ENCODE data around the gene GSTT2. TPM values are rescaled to one million over a fixed set of nuclear protein-coding genes. Genes with fewer than 3 reads are reported as not detected.

Gene GSTT2
- total and polyA plus RNA-seq, 10 of the 15 experiments (the other 5 are each of a cell fraction or from before 2014, with no cell fraction given): not detected

DNA sequence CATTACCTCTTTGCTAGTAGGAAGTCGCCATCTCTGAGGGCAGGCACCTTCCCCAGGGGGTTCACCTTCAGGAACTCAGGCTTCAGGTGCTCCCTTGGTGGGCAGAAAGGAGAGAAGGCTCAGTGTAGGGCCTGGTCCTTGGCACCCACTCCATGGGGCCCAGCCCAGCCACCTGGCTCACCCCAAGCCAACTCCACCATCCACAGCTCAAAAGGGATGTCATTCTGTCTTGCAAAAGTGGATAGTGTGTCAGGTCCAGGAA lies 28.0 kb downstream of the GSTT2 start:
- no peak overlapping the region for H3K4me2 ChIP-seq (ENCODE audit: control insufficient read depth, insufficient read depth)
- peaks cover 18% of the 10 kb centered on the region for H3K79me2 ChIP-seq (ENCODE audit: control insufficient read depth, insufficient read depth, low read length)
- TF ChIP-seq SMAD5 (IDR thresholded peaks at IDR 0.05; ENCODE audit: low read depth) (no peak), CBX5 (IDR thresholded peaks at IDR 0.05; ENCODE audit: low read depth) (no peak), RBBP5 (conservative IDR thresholded peaks at IDR 0.05) (no peak), MYB (IDR thresholded peaks at IDR 0.05; ENCODE audit: borderline replicate concordance, low read depth, low read length) (no peak), SPI1 (IDR thresholded peaks at IDR 0.05; ENCODE audit: borderline replicate concordance, insufficient read depth, low read depth, low read length) (no peak), RELA (IDR thresholded peaks at IDR 0.05; ENCODE audit: borderline replicate concordance, partially characterized antibody) (no peak), IRF4 (IDR thresholded peaks at IDR 0.05; ENCODE audit: low read depth, low read length) (no peak), CHD4 (IDR thresholded peaks at IDR 0.05) (no peak), SREBF1 (IDR thresholded peaks at IDR 0.05; ENCODE audit: low read length) (no peak), BMI1 (IDR thresholded peaks at IDR 0.05; ENCODE audit: borderline replicate concordance) (no peak), JUNB (IDR thresholded peaks at IDR 0.05) (no peak)
- TF ChIP-seq, protein P1, sequence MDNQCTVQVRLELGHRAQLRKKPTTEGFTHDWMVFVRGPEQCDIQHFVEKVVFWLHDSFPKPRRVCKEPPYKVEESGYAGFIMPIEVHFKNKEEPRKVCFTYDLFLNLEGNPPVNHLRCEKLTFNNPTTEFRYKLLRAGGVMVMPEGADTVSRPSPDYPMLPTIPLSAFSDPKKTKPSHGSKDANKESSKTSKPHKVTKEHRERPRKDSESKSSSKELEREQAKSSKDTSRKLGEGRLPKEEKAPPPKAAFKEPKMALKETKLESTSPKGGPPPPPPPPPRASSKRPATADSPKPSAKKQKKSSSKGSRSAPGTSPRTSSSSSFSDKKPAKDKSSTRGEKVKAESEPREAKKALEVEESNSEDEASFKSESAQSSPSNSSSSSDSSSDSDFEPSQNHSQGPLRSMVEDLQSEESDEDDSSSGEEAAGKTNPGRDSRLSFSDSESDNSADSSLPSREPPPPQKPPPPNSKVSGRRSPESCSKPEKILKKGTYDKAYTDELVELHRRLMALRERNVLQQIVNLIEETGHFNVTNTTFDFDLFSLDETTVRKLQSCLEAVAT (IDR thresholded peaks at IDR 0.05): no peak
- TF ChIP-seq, protein P2, sequence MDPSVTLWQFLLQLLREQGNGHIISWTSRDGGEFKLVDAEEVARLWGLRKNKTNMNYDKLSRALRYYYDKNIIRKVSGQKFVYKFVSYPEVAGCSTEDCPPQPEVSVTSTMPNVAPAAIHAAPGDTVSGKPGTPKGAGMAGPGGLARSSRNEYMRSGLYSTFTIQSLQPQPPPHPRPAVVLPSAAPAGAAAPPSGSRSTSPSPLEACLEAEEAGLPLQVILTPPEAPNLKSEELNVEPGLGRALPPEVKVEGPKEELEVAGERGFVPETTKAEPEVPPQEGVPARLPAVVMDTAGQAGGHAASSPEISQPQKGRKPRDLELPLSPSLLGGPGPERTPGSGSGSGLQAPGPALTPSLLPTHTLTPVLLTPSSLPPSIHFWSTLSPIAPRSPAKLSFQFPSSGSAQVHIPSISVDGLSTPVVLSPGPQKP (IDR thresholded peaks at IDR 0.05; ENCODE audit: low read depth, low read length): no peak
- FAIRE-seq (no peak), DNase-seq (ENCODE audit: low read depth, low spot score) (no peak), ATAC-seq (no peak)
- no peaks in the 10 kb centered on the region for H3K27me3 ChIP-seq (replicated peaks in 1 of 2; ENCODE audit: control insufficient read depth in 2 of 2, insufficient read depth in 2 of 2, low read length in 1 of 2)
- no peak overlapping the region for H3K9ac ChIP-seq (ENCODE audit: control insufficient read depth, insufficient read depth, low read length)
- 0% methylated on average over 1 of the region's 1 CpG for WGBS (ENCODE audit: insufficient coverage, insufficient replicate concordance, low lambda C conversion rate, missing lambda C conversion rate)
- ChIA-PET CTCF (interaction anchor here (0.6 to 1.2 kb wide), 2 partner anchors 149 to 500 kb away, joined by 3 to 4 read pairs; no protein-coding TSS in a partner anchor), POLR2A (no interaction called here), SMC1A (ENCODE audit: uncharacterized antibody, unreplicated experiment) (no interaction called here), RAD21 (ENCODE audit: unreplicated experiment) (no interaction called here)
- no peak overlapping the region for H2AFZ ChIP-seq (ENCODE audit: control insufficient read depth, low read depth, low read length)
- no peaks in the 10 kb centered on the region for H4K20me1 ChIP-seq (ENCODE audit: control insufficient read depth, insufficient read depth)
- no peaks in the 10 kb centered on the region for H3K9me3 ChIP-seq (replicated peaks; ENCODE audit: control insufficient read depth, insufficient read depth, low read length)
- H3K4me1 ChIP-seq (ENCODE audit: control insufficient read depth, insufficient read depth, low read length): no peaks in the 10 kb centered on the region
- no TSS peak for BruUV-seq (replicated peaks)
- in situ Hi-C loops (cut with MboI) (loop anchor here (5.0 kb wide), 1 partner anchor 71 kb away; no protein-coding TSS in a partner anchor), intact Hi-C loops (cut with micrococcal nuclease; ENCODE audit: unreplicated experiment) (loop anchor here (10.0 kb wide), 1 partner anchor 63 kb away; no protein-coding TSS in a partner anchor)
- no peak overlapping the region for H3K4me3 ChIP-seq
- no peak overlapping the region for H3K27ac ChIP-seq (ENCODE audit: control insufficient read depth, insufficient read depth)
- H3K36me3 ChIP-seq (ENCODE audit: control insufficient read depth in 2 of 2, insufficient read depth in 2 of 2, low read length in 1 of 2): no peaks in the 10 kb centered on the region
